Breast epithelium (tissue), 4 donors: ENCODE measurements around the gene NKAP. TPM values are rescaled to one million over a fixed set of nuclear protein-coding genes. Genes with fewer than 3 reads are reported as not detected.
"Not testable (repeated sequence)": the region's sequence is repeated elsewhere in the genome, so short reads cannot be mapped to it uniquely, and the experiment has no call there.

ENCODE experiments used
- DNase-seq, 2 donors: peaks; one replicate each; pipeline ENCODE4 v3.0.0-alpha.2; 2019; ENCODE audit warnings: low spot score in 2 of 2
- H3K27ac ChIP-seq, 2 donors: fragments of 200-600 bp; sonication (generic) in 1 of 2; one replicate each; pipeline ENCODE4 v1.5.1; 2016 to 2019; ENCODE audit warnings: mild to moderate bottlenecking in 1 of 2
- H3K27me3 ChIP-seq, 2 donors: fragments of 200-600 bp; sonication (generic) in 1 of 2; one replicate each; pipeline versions ENCODE4 v1.5.1 to v1.6.0; 2017 to 2019; ENCODE audit warnings: control low read depth in 1 of 2, mild to moderate bottlenecking in 1 of 2
- H3K36me3 ChIP-seq: fragments of 200-600 bp; one replicate; pipeline ENCODE4 v1.5.1; 2019
- H3K4me1 ChIP-seq, 2 donors: fragments of 200-600 bp; sonication (generic); one replicate each; pipeline ENCODE4 v1.5.1; 2016 to 2019; ENCODE audit warnings: control low read depth in 1 of 2
- H3K4me3 ChIP-seq, 3 donors: fragments of 200-600 bp; sonication (generic); 1 replicate in 2 of 3; 2 replicates in 1 of 3; pipeline ENCODE4 v1.5.1; 2016 to 2019; ENCODE audit warnings: mild to moderate bottlenecking in 3 of 3, moderate library complexity in 2 of 3
- H3K9me3 ChIP-seq, 2 donors: fragments of 200-600 bp; sonication (generic) in 1 of 2; one replicate each; pipeline ENCODE4 v1.5.1; 2016 to 2019; ENCODE audit warnings: control low read depth in 1 of 2
- CTCF ChIP-seq, 3 donors: fragments of 450-650 bp; IDR thresholded peaks; one replicate each; pipeline ENCODE4 v1.5.1; 2016 to 2017; ENCODE audit warnings: antibody characterized with exemption in 3 of 3, mild to moderate bottlenecking in 3 of 3, moderate library complexity in 3 of 3
- POLR2A ChIP-seq: fragments of 450-650 bp; IDR thresholded peaks from one replicate; pipeline ENCODE4 v1.6.1; 2016; ENCODE audit warnings: antibody characterized with exemption, mild to moderate bottlenecking, moderate library complexity
- POLR2AphosphoS5 ChIP-seq, 3 donors: sonication (generic); formaldehyde crosslinking; IDR thresholded peaks; one replicate each; pipeline ENCODE4 v1.6.1; 2017; ENCODE audit warnings: antibody characterized with exemption in 3 of 3
- intact Hi-C: fragments of 100-400 bp; cut with DNase I; formaldehyde crosslinking; loops from one replicate; pipeline ENCODE4 v1.15.1; 2023; ENCODE audit warnings: low total_unique reads
- total RNA-seq, 3 donors: library from RNA; depleted of rRNA; stranded (reverse); fragments of >200 nt; gene quantifications; one replicate each; pipeline ENCODE4 v1.1.0, GENCODE V29; 2016

Gene NKAP
- total RNA-seq, 3 donors from 2014 or later: 6.4 to 7.3 (median 6.9) TPM

DNA sequence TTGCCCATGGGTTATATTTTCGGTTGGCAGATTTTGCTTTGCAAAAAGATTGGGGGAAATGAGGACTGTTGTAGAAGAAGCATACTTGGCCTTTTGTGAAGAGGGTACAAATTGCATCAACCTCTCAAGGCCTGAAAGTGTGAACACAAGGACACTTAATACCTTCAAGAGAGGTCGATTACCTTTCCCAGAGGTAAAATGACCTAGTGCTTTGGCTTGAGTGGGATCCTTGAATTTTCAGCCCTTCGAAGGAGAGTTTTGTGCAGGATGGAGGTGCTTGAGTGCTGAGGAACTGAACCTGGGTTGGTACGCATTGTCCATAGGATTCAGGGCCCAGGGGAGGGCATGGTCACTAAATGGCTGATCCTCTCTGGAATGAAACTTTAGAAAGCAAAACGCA lies 27.6 kb upstream of the NKAP start:
- no peak overlapping the region for H3K27ac ChIP-seq
- no peaks in the 10 kb centered on the region for H3K36me3 ChIP-seq
- no peak for DNase-seq
- no peak overlapping the region for H3K4me3 ChIP-seq
- TF ChIP-seq POLR2AphosphoS5 (IDR thresholded peaks at IDR 0.05): no peak
- H3K27me3 ChIP-seq: no peaks in the 10 kb centered on the region
- H3K9me3 ChIP-seq: no peaks in the 10 kb centered on the region
- intact Hi-C loops: no loop called here
- H3K4me1 ChIP-seq: no peaks in the 10 kb centered on the region

DNA sequence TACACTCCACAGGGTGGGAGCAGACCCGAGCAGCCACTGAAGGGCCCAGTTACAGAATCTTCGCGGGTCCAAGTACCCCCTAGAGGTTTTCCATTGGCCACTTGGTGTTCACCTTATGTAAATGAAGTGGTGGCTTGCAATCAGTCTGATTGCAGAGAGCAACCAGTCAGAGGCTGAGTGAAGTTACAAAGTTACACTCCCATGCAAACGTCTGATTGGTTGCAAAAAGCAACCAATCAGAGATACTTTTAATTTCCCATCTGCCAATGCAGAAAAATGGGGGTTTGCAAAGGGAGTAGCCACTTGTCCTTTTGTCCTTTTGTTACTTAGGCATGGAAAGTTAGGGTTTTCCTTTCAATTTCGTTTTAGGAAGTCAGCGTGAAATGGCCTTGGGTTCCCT lies 27.0 kb upstream of the NKAP start:
- Histone ChIP-seq H3K9me3 (no peaks in the 10 kb centered on the region), H3K27ac (no peak overlapping the region), H3K36me3 (no peaks in the 10 kb centered on the region), H3K27me3 (no peaks in the 10 kb centered on the region), H3K4me1 (no peaks in the 10 kb centered on the region), H3K4me3 (no peak overlapping the region)
- intact Hi-C loops: no loop called here
- TF ChIP-seq POLR2AphosphoS5 (IDR thresholded peaks at IDR 0.05): no peak
- no peak for DNase-seq

- DNase-seq, H3K4me1 ChIP-seq, H3K36me3 ChIP-seq, H3K4me3 ChIP-seq, H3K9me3 ChIP-seq, H3K27ac ChIP-seq, H3K27me3 ChIP-seq, intact Hi-C loops: not testable (repeated sequence)
Measured at GRCh38 chrX:119966837-119967236, 23.3 kb upstream of the NKAP start.

- no peak overlapping the region for H3K4me3 ChIP-seq
- peaks cover 0 to 16% of the 10 kb centered on the region in 2 donors for H3K27me3 ChIP-seq
- TF ChIP-seq CTCF (IDR thresholded peaks at IDR 0.05) (no peak), POLR2AphosphoS5 (IDR thresholded peaks at IDR 0.05) (no peak), POLR2A (no peak)
- no peaks in the 10 kb centered on the region for H3K36me3 ChIP-seq
- no peak overlapping the region for H3K27ac ChIP-seq
- intact Hi-C loops: no loop called here
- H3K9me3 ChIP-seq: no peaks in the 10 kb centered on the region
- DNase-seq: no peak
- H3K4me1 ChIP-seq: no peaks in the 10 kb centered on the region
Measured at GRCh38 chrX:119960625-119961024, 17.1 kb upstream of the NKAP start.

DNA sequence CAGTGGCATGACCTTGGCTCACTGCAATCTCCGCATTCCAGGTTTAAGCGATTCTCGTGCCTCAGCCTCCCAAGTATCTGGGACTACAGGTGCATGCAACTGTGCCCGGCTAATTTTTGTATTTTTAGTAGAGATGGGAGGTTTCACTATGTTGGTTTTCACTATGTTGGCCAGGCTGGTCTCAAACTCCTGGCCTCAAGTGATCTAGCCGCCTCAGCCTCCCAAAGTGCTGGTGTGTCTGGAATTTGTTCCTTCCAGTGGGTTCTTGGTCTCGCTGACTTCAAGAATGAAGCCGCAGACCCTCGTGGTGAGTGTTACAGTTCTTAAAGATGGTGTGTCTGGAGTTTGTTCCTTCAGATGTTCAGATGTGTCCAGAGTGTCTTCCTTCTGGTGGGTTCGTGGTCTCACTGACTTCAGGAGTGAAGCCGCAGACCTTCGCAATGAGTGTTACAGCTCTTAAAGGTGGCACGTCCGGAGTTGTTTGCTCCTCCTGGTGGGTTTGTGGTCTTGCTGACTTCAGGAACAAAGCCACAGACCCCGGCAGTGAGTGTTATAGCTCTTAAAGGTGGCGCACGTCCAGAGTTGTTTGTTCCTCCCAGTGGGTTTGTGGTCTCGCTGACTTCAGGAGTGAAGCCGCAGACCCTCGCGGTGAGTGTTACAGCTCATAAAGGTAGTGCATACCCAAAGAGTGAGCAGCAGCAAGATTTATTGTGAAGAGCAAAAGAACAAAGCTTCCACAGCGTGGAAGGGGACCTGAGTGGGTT lies 12.4 kb upstream of the NKAP start:
- DNase-seq, H3K4me3 ChIP-seq, H3K4me1 ChIP-seq, H3K9me3 ChIP-seq, intact Hi-C loops, H3K36me3 ChIP-seq, H3K27ac ChIP-seq: not testable (repeated sequence)
- peaks cover 0 to 10% of the 10 kb centered on the region in 2 donors for H3K27me3 ChIP-seq

DNA sequence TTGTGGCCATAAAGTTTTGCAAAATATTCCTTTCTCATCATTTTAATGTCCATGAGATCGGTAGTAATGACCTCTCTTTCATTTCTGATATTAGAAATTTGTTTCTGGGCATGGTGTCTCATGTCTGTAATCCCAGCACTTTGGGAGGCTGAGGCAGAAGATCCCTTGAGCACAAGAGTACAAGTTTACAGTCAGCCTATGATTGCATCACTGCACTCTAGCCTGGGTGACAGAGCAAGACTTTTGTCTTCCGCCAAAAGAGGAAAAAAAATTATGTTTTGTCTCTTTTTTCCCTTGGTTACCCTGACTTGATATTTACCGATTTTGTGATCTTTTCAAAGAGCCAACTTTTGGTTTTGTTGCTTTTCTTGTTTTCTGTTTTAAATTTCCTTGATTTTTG lies 10.8 kb upstream of the NKAP start:
- Histone ChIP-seq H3K36me3 (no peaks in the 10 kb centered on the region), H3K27ac (no peak overlapping the region), H3K27me3 (peaks cover 0 to 2% of the 10 kb centered on the region in 2 donors), H3K4me1 (no peaks in the 10 kb centered on the region), H3K4me3 (no peak overlapping the region), H3K9me3 (no peaks in the 10 kb centered on the region)
- no peak for DNase-seq
- TF ChIP-seq POLR2A: no peak
- intact Hi-C loops: no loop called here

- Histone ChIP-seq H3K4me1 (no peaks in the 10 kb centered on the region), H3K9me3 (no peaks in the 10 kb centered on the region), H3K27ac (no peak overlapping the region), H3K36me3 (no peaks in the 10 kb centered on the region), H3K27me3 (peaks cover 0 to 14% of the 10 kb centered on the region in 2 donors), H3K4me3 (no peak overlapping the region)
- intact Hi-C loops: no loop called here
- TF ChIP-seq POLR2AphosphoS5 (IDR thresholded peaks at IDR 0.05): no peak
- no peak for TF ChIP-seq CTCF (IDR thresholded peaks at IDR 0.05)
- no peak for TF ChIP-seq POLR2A
- DNase-seq: no peak
Measured at GRCh38 chrX:119948381-119948780, 4.8 kb upstream of the NKAP start.

GRCh38 chrX:119945481-119945880 lies 1.9 kb upstream of the NKAP start:
- Histone ChIP-seq H3K4me1 (no peaks in the 10 kb centered on the region), H3K36me3 (no peaks in the 10 kb centered on the region), H3K9me3 (no peaks in the 10 kb centered on the region), H3K4me3 (no peak overlapping the region), H3K27me3 (peaks cover 0 to 14% of the 10 kb centered on the region in 2 donors), H3K27ac (no peak overlapping the region)
- TF ChIP-seq POLR2AphosphoS5 (IDR thresholded peaks at IDR 0.05) (no peak), POLR2A (no peak), CTCF (IDR thresholded peaks at IDR 0.05) (no peak)
- intact Hi-C loops: no loop called here
- no peak for DNase-seq
